WTC11 (cell line): ENCODE data around the gene AHRR. TPM values are rescaled to one million over a fixed set of nuclear protein-coding genes. Genes with fewer than 3 reads are reported as not detected.

Source experiments
- ATAC-seq: fragments of 200-7000 bp; cut with Tn5 transposase; 2 replicates; pipeline ENCODE4 v1.10.0; 2021; ENCODE audit warnings: mild to moderate bottlenecking, moderate library complexity
- CTCF ChIA-PET: fragments of 300-600 bp; sonication (Branson Sonifier 250); formaldehyde crosslinking; loops from one replicate; lab custom pipeline; 2021; ENCODE audit warnings: antibody characterized with exemption; lab: Charles Lee
- POLR2A ChIA-PET: fragments of 350-600 bp; sonication (Branson Sonifier 250); formaldehyde crosslinking; loops from one replicate; lab custom pipeline; 2021; ENCODE audit warnings: antibody characterized with exemption; lab: Charles Lee
- DNase-seq: peaks from one replicate; pipeline ENCODE4 v3.0.0; 2021; ENCODE audit warnings: low spot score
- H3K27ac Mint-ChIP-seq: 2 replicates; pipeline ENCODE4 v1.8.0; 2021; ENCODE audit warnings: mixed read lengths
- H3K27me3 Mint-ChIP-seq: 2 replicates; pipeline ENCODE4 v1.8.0; 2021; ENCODE audit warnings: low read depth, mild to moderate bottlenecking, moderate library complexity, mixed read lengths
- H3K36me3 Mint-ChIP-seq: 2 replicates; pipeline ENCODE4 v1.8.0; 2021; ENCODE audit warnings: mixed read lengths
- H3K4me1 Mint-ChIP-seq: 2 replicates; pipeline ENCODE4 v1.8.0; 2022; ENCODE audit warnings: mixed read lengths
- H3K4me3 Mint-ChIP-seq: 2 replicates; pipeline ENCODE4 v1.8.0; 2021; ENCODE audit warnings: mild to moderate bottlenecking, moderate library complexity, mixed read lengths
- H3K9me3 Mint-ChIP-seq: 2 replicates; pipeline ENCODE4 v1.8.0; 2021; ENCODE audit warnings: mixed read lengths
- AR ChIP-seq: fragments of 250-450 bp; sonication (Bioruptor Pico); IDR thresholded peaks from 2 replicates; pipeline ENCODE4 v1.9.0; 2021; ENCODE audit warnings: mild to moderate bottlenecking
- ATF1 ChIP-seq: sonication (generic); formaldehyde crosslinking; IDR thresholded peaks from 2 replicates; pipeline ENCODE4 v1.8.1; 2023; ENCODE audit warnings: mild to moderate bottlenecking, moderate library complexity, missing genetic modification reagents
- CDX4 ChIP-seq: fragments of 250-450 bp; sonication (Bioruptor Pico); IDR thresholded peaks from 2 replicates; pipeline ENCODE4 v1.9.0; 2021; ENCODE audit warnings: moderate library complexity, mild to moderate bottlenecking, inconsistent platforms, borderline replicate concordance
- CREM ChIP-seq: sonication (generic); formaldehyde crosslinking; IDR thresholded peaks from 2 replicates; pipeline ENCODE4 v1.8.1; 2022; ENCODE audit warnings: mild to moderate bottlenecking, missing genetic modification reagents, moderate library complexity
- CTCF ChIP-seq: fragments of 200-600 bp; IDR thresholded peaks from 2 replicates; pipeline ENCODE4 v1.8.0; 2022; ENCODE audit warnings: antibody characterized with exemption
- FOXJ3 ChIP-seq: sonication (generic); formaldehyde crosslinking; IDR thresholded peaks from 2 replicates; pipeline ENCODE4 v1.9.0; 2021; ENCODE audit warnings: missing genetic modification reagents, mild to moderate bottlenecking, borderline replicate concordance
- FOXP4 ChIP-seq: sonication (generic); formaldehyde crosslinking; IDR thresholded peaks from 2 replicates; pipeline ENCODE4 v1.8.0; 2022; ENCODE audit warnings: mild to moderate bottlenecking, missing genetic modification reagents
- GABPB1 ChIP-seq: sonication (generic); formaldehyde crosslinking; IDR thresholded peaks from 2 replicates; pipeline ENCODE4 v1.8.1; 2023; ENCODE audit warnings: mild to moderate bottlenecking, missing genetic modification reagents
- GTF2I ChIP-seq: fragments of 250-450 bp; sonication (Bioruptor Pico); conservative IDR thresholded peaks from 2 replicates; pipeline ENCODE4 v1.4.0; 2021; ENCODE audit warnings: mild to moderate bottlenecking
- MLX ChIP-seq: sonication (generic); formaldehyde crosslinking; IDR thresholded peaks from 2 replicates; pipeline ENCODE4 v1.8.1; 2023; ENCODE audit warnings: mild to moderate bottlenecking, missing genetic modification reagents, moderate library complexity
- MXD4 ChIP-seq: fragments of 250-450 bp; sonication (Bioruptor Pico); IDR thresholded peaks from 2 replicates; pipeline ENCODE4 v1.8.0; 2021; ENCODE audit warnings: mild to moderate bottlenecking, moderate library complexity, borderline replicate concordance
- RORB ChIP-seq: fragments of 250-450 bp; sonication (Bioruptor Pico); IDR thresholded peaks from 2 replicates; pipeline ENCODE4 v1.9.0; 2021; ENCODE audit warnings: mild to moderate bottlenecking
- TEAD1 ChIP-seq: sonication (generic); formaldehyde crosslinking; IDR thresholded peaks from 2 replicates; pipeline ENCODE4 v1.8.0; 2022; ENCODE audit warnings: mild to moderate bottlenecking, missing genetic modification reagents
- TP53 ChIP-seq: sonication (generic); formaldehyde crosslinking; IDR thresholded peaks from 2 replicates; pipeline ENCODE4 v1.8.1; 2023; ENCODE audit warnings: mild to moderate bottlenecking, missing genetic modification reagents
- ZNF138 ChIP-seq: sonication (generic); formaldehyde crosslinking; conservative IDR thresholded peaks from 2 replicates; pipeline ENCODE4 v1.8.1; 2022; ENCODE audit warnings: mild to moderate bottlenecking, moderate library complexity, missing genetic modification reagents
- ZNF317 ChIP-seq: sonication (generic); formaldehyde crosslinking; IDR thresholded peaks from 2 replicates; pipeline ENCODE4 v1.8.1; 2023; ENCODE audit warnings: low read depth, mild to moderate bottlenecking, moderate library complexity, missing genetic modification reagents, borderline replicate concordance
- ZNF512 ChIP-seq: sonication (generic); formaldehyde crosslinking; IDR thresholded peaks from 2 replicates; pipeline ENCODE4 v1.8.1; 2022; ENCODE audit warnings: missing genetic modification reagents, borderline replicate concordance
- ZNF532 ChIP-seq: fragments of 250-450 bp; sonication (Bioruptor Pico); IDR thresholded peaks from 2 replicates; pipeline ENCODE4 v1.9.0; 2021; ENCODE audit warnings: mild to moderate bottlenecking, borderline replicate concordance
- total RNA-seq: library from RNA; stranded (reverse); gene quantifications from 3 replicates; pipeline ENCODE4 v1.2.3, GENCODE V29; 2021

AHRR gene
- total RNA-seq, 1 experiment from 2014 or later: 4.5 TPM

- ChIA-PET CTCF (interaction anchor here (0.8 to 2.1 kb wide), 4 partner anchors 11 to 29 kb away, joined by 3 to 12 read pairs (median 4); no protein-coding TSS in a partner anchor), POLR2A (no interaction called here)
- Mint-ChIP-seq H3K27ac (no peak overlapping the region), H3K4me3 (no peak overlapping the region), H3K9me3 (no peaks in the 10 kb centered on the region), H3K36me3 (no peaks in the 10 kb centered on the region), H3K27me3 (no peaks in the 10 kb centered on the region; the same call in 1 of the 2 replicates), H3K4me1 (peaks cover 18% of the 10 kb centered on the region)
- TF ChIP-seq FOXP4 (CRISPR knock-in tag): no peak
- no peak for TF ChIP-seq TEAD1 (CRISPR knock-in tag)
- TF ChIP-seq CREM (CRISPR knock-in tag): no peak
- no peak for TF ChIP-seq GTF2I (CRISPR knock-in tag)
- TF ChIP-seq CDX4: no peak
- no peak for TF ChIP-seq ZNF532 (CRISPR knock-in tag)
- TF ChIP-seq TP53 (CRISPR knock-in tag): no peak
- no peak for TF ChIP-seq ATF1
- no peak for TF ChIP-seq RORB
- TF ChIP-seq FOXJ3 (CRISPR knock-in tag): no peak
- TF ChIP-seq ZNF512 (CRISPR knock-in tag): no peak
- TF ChIP-seq AR (CRISPR knock-in tag): no peak
- TF ChIP-seq MXD4: no peak
- TF ChIP-seq ZNF317 (CRISPR knock-in tag): no peak
- TF ChIP-seq ZNF138 (CRISPR knock-in tag): no peak
- no peak for TF ChIP-seq MLX (CRISPR knock-in tag)
- no peak for TF ChIP-seq GABPB1
- no peak for TF ChIP-seq CTCF
- DNase-seq: no peak
- no peak for ATAC-seq
These were observed 96.0 kb downstream of the AHRR start for GRCh38 chr5:417301-418161.
